Left ventricle myocardium inferior (tissue), 1 donor: ENCODE results near the gene CDON. TPM values are rescaled to one million over a fixed set of nuclear protein-coding genes. Genes with fewer than 3 reads are reported as not detected.
A peak's percentile ranks its signal among the peaks of the same experiment; 100 is the strongest.

ENCODE experiments used
- DNase-seq: peaks from one replicate; pipeline ENCODE4 v3.0.0-alpha.2; 2020
- H3K27ac ChIP-seq: fragments of 200-600 bp; replicated peaks from 2 replicates; pipeline ENCODE4 v1.8.0; 2021
- H3K27me3 ChIP-seq: fragments of 200-600 bp; 2 replicates; pipeline ENCODE4 v1.8.0; 2021; ENCODE audit warnings: low read depth
- H3K36me3 ChIP-seq: fragments of 200-600 bp; 2 replicates; pipeline ENCODE4 v1.8.0; 2021
- H3K4me1 ChIP-seq: fragments of 200-600 bp; 2 replicates; pipeline ENCODE4 v1.8.0; 2021
- H3K4me3 ChIP-seq: fragments of 200-600 bp; 2 replicates; pipeline ENCODE4 v1.8.0; 2021; ENCODE audit warnings: mild to moderate bottlenecking, moderate library complexity
- H3K9me3 ChIP-seq: fragments of 200-600 bp; replicated peaks from 2 replicates; pipeline ENCODE4 v1.8.0; 2021
- intact Hi-C: fragments of 100-400 bp; cut with micrococcal nuclease; formaldehyde crosslinking; loops from one replicate; pipeline ENCODE4 v1.11.0; 2022
- total RNA-seq: library from RNA; stranded (reverse); fragmentation: NEBNext Ultra II Directional; extraction: Animal tissue kit (Norgen Biotek cat#: 25700); gene quantifications from one replicate; pipeline ENCODE4 v1.2.1, GENCODE V29; 2021
- TF ChIP-seq, protein P1 (sequence below): fragments of 200-600 bp; IDR thresholded peaks from 2 replicates; pipeline ENCODE4 v1.8.0; 2021; ENCODE audit warnings: antibody characterized with exemption, mild to moderate bottlenecking, borderline replicate concordance
- donor health status: DM: no; HTN: yes; CAD: no; lungs with severe emphysema.

The CDON gene
- total RNA-seq, 1 donor from 2014 or later: 9.9 TPM

DNA sequence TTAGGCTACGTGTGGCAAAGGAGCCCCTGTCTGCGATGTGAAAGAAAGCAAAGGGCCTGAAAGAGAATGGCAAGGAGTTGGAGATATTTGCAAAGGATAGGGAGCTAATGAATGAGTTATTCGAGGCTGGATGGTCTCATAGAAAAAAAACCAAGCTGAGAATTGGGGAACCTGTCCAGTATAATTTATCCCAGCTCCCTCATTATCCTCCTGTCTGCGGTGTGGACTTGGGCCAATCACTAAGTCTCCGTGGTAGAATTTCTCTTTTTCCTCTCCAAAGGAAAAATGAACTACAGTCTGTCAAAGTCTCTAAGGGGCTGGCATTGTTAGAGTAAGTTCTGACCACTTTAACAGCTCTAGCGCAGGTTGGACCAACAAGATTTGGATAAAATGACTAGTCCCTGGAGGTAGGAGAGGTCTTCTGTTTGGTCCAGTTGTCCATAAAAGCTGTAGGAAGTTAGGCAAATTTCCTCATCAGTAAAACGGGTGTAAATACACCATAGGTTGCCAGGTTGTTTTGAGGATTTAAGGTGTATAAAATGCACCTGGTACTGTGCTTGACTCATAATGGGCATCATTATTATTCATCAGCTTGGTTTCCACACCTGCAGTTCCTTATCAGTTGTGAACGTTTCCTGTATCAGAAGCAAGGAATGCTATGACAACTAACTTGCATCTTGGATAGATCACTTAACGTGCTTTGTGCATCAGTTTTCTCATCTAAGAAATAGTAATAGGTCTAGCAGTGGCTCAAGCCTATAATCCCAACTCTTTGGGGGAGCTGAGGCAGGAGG is 10.3 kb upstream of the CDON start:
- intact Hi-C loops: no loop called here
- H3K4me3 ChIP-seq: no peak overlapping the region
- no peak overlapping the region for H3K27ac ChIP-seq
- peaks cover 6% of the 10 kb centered on the region for H3K27me3 ChIP-seq
- no peak for DNase-seq
- no peaks in the 10 kb centered on the region for H3K4me1 ChIP-seq
- TF ChIP-seq, protein P1, sequence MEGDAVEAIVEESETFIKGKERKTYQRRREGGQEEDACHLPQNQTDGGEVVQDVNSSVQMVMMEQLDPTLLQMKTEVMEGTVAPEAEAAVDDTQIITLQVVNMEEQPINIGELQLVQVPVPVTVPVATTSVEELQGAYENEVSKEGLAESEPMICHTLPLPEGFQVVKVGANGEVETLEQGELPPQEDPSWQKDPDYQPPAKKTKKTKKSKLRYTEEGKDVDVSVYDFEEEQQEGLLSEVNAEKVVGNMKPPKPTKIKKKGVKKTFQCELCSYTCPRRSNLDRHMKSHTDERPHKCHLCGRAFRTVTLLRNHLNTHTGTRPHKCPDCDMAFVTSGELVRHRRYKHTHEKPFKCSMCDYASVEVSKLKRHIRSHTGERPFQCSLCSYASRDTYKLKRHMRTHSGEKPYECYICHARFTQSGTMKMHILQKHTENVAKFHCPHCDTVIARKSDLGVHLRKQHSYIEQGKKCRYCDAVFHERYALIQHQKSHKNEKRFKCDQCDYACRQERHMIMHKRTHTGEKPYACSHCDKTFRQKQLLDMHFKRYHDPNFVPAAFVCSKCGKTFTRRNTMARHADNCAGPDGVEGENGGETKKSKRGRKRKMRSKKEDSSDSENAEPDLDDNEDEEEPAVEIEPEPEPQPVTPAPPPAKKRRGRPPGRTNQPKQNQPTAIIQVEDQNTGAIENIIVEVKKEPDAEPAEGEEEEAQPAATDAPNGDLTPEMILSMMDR: no peak
- H3K9me3 ChIP-seq: no peaks in the 10 kb centered on the region
- no peaks in the 10 kb centered on the region for H3K36me3 ChIP-seq

DNA sequence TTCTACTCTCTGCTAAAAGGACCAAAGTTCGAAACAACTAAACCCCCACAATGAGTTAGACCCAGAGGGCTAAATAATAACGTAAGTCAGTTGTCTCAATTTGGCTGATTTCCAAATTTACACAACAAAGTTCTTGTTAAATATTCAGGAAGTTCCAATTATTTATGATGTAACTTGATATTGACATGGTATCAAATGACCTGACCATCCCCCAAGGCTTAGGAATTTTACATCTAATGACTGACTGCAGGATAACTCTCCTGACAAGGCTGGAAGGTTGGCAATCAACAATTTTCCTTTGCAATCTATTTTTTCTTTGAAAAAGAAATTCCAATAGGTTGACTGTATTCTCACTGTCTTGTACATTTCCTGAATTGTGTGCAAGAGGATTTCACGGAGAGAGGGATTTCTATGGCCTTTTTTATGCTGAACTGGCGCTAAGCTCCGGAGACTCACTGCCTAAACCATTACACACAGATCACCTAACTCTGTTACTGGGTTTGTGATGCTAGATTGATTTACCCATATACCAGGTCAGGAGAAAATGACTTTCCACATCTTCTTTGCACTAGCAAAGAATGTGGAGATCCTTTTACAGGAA is 9.6 kb upstream of the CDON start:
- Histone ChIP-seq H3K4me3 (no peak overlapping the region), H3K27me3 (peaks cover 6% of the 10 kb centered on the region), H3K36me3 (no peaks in the 10 kb centered on the region), H3K27ac (no peak overlapping the region), H3K4me1 (no peaks in the 10 kb centered on the region), H3K9me3 (no peaks in the 10 kb centered on the region)
- DNase-seq: no peak
- intact Hi-C loops: no loop called here
- TF ChIP-seq, protein P1: no peak

DNA sequence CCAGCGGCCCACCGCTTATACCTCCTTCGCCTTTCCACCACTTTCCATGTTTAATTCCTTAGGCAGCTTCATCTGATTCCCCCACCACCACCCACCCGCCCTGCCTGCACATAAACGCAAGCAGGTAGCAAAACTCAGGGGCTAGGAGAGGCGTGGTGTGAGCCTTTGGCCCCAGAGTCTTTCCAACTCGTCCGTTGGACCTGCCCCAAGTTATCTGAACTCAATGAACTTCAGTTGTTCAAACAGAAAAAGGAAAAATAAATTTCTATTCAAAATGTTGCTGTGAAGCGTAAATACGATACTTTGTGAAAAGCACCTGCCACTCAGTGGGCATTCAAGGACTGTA is 814 bp upstream of the CDON start:
- Histone ChIP-seq H3K27me3 (no peaks in the 10 kb centered on the region), H3K9me3 (no peaks in the 10 kb centered on the region), H3K27ac (no peak overlapping the region), H3K4me1 (peaks cover 15% of the 10 kb centered on the region), H3K36me3 (no peaks in the 10 kb centered on the region), H3K4me3 (peak overlapping the region; percentile 82)
- TF ChIP-seq, protein P1: no peak
- no peak for DNase-seq
- intact Hi-C loops: loop anchor here (10.0 kb wide), 1 partner anchor 131 kb away; no protein-coding TSS in a partner anchor

DNA sequence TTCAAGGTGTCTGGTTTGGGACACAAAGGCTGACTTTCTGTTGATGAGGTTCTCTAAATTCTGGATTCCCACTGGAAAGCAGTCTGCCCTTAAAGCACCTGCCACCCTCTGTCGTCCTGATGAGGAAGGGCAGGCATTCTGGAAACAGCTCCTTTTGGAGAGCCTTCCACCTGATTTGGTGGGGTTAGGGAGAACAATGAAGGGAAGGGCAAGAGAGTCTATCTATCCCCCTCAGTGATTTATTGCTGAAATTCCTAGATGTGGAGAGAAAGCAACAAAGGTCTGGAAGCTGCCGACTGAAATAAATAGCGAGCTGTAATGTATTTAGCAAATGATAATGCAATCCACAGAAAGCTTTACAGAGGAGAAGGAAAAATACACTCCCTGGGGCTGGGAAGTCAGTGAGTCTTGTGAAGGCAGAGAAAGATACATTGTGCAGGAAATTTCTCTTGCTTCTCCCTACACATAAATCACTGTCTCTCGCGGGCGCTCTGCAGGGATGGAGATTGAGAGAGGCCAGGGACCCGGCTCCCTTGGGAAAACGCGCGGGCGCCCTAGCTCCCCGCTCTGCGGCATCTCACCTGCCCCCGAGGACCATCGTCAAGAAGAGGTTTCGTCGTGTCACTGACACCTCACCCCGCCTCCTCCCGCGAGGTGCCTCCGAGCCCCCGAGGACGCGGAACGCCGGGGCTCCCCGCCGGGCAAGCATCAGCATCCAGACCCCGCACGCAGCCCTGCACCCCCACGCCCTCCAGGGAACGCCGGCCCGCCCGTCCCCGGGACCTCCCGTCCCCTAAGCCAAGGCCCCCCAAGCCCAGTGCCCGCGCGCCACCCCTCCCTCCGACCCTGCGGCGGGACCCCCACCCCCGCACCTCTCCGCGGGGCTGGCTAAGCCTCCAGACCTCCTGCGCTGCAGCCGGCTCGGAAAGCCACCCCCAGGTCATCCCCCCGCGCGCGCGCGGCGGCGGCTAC is 673 bp downstream of the CDON start:
- DNase-seq: peak; percentile 40
- intact Hi-C loops: loop anchor here (10.0 kb wide), 1 partner anchor 133 kb away; no protein-coding TSS in a partner anchor
- no peaks in the 10 kb centered on the region for H3K9me3 ChIP-seq
- H3K27me3 ChIP-seq: no peaks in the 10 kb centered on the region
- H3K36me3 ChIP-seq: no peaks in the 10 kb centered on the region
- H3K4me1 ChIP-seq: peaks cover 15% of the 10 kb centered on the region
- peak overlapping the region; percentile 71 for H3K27ac ChIP-seq
- TF ChIP-seq, protein P1: peak; percentile 57
- H3K4me3 ChIP-seq: peak overlapping the region; percentile 82

DNA sequence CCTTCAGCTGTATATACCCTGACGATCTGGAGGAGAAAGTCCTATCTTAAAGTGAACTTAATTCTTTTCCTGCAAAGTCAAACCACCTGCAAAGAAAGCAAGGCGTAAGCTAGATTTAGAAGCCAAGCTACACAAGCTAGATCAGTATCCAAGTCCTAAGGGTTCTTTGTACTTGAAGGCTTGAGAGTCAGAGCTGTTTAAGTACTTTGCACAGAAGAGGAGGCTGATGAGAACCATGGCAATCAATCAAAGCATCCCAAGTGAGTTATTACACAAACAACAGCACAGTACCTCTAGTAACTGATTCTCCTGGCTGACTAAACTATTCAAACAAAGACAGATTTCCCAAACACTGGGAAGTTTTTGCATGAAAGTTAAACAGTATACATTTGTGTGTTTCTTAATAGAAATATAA is 1.9 kb downstream of the CDON start:
- no peak overlapping the region for H3K27ac ChIP-seq
- no peaks in the 10 kb centered on the region for H3K9me3 ChIP-seq
- TF ChIP-seq, protein P1: no peak
- no peak for DNase-seq
- H3K4me1 ChIP-seq: peaks cover 15% of the 10 kb centered on the region
- H3K36me3 ChIP-seq: no peaks in the 10 kb centered on the region
- intact Hi-C loops: loop anchor here (10.0 kb wide), 1 partner anchor 134 kb away; no protein-coding TSS in a partner anchor
- H3K4me3 ChIP-seq: peak overlapping the region; percentile 82
- H3K27me3 ChIP-seq: no peaks in the 10 kb centered on the region
